Measurements from ENCODE around the gene KIAA1614. TPM values are rescaled to one million over a fixed set of nuclear protein-coding genes. Genes with fewer than 3 reads are reported as not detected.

Gene KIAA1614
- total RNA-seq, 1 donor from 2014 or later = 9.1 TPM

DNA sequence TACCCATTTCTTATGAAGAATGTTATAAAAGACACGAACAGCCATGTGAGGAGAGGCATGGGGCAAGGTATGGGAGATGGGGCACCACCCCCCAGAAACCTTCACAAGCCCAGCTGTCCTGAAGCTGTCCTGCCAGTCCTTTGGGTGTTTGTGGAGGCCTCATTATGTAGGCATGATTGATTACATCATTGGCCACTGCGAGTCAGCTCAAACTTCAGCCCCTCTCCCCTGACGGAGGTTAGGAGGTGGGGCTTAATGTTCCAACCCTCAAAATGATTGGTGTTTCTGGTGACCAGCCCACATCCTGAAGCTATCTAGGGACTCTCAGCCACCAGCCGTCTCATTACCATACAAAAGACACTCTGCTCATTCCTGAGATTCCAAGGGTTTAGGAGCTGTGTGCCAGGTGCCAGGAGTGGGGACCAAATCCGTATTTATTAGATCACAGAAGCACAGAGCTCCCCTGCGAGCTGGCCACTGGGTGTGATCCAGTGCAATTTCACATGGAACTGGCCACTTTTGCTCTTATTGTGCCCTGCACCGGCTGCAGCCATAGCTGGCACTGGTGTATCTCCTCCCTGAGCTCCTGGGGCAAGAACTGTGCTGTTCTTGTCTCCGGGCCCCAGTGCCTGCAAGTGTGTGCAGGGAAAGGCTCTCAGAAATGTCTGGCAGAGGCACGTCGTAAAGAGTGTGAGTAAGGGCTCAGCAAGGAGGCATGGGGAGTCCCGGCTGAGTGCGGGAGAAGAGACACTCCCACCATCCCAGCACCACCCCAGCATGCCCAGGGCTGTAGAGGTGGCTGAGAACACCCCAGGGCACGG, 10.5 kb downstream of the KIAA1614 start:
- H3K4me1 ChIP-seq = peaks cover 33% of the 10 kb centered on the region
- intact Hi-C loops (cut with micrococcal nuclease) = no loop called here
- no peak overlapping the region for H3K27ac ChIP-seq (replicated peaks)
- DNase-seq = no peak
- H3K4me3 ChIP-seq = no peak overlapping the region
- TF ChIP-seq, protein P1, sequence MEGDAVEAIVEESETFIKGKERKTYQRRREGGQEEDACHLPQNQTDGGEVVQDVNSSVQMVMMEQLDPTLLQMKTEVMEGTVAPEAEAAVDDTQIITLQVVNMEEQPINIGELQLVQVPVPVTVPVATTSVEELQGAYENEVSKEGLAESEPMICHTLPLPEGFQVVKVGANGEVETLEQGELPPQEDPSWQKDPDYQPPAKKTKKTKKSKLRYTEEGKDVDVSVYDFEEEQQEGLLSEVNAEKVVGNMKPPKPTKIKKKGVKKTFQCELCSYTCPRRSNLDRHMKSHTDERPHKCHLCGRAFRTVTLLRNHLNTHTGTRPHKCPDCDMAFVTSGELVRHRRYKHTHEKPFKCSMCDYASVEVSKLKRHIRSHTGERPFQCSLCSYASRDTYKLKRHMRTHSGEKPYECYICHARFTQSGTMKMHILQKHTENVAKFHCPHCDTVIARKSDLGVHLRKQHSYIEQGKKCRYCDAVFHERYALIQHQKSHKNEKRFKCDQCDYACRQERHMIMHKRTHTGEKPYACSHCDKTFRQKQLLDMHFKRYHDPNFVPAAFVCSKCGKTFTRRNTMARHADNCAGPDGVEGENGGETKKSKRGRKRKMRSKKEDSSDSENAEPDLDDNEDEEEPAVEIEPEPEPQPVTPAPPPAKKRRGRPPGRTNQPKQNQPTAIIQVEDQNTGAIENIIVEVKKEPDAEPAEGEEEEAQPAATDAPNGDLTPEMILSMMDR (IDR thresholded peaks at IDR 0.05; ENCODE audit: borderline replicate concordance) = no peak
- H3K36me3 ChIP-seq = peaks cover 5% of the 10 kb centered on the region
- H3K27me3 ChIP-seq (ENCODE audit: low read depth) = no peaks in the 10 kb centered on the region
- H3K9me3 ChIP-seq (replicated peaks) = no peaks in the 10 kb centered on the region

DNA sequence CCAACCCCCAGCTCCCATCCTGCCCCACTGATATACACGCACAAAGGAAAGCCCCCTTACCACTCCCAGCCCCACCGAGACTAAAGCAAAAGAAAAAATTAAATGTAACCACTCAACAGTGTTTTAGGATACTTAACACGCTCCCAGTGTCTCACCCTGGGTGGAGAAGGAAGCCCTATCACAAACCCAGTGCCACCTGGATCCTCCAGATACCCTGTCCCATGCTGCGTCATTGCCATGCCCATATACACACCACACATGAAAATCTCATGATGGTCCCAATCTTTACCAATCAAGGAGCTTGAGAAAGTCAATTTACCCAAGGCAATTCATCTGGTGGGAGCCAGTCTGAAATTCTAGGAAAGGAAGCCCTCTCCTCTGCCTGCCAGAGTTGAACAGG, 11.2 kb downstream of the KIAA1614 start:
- DNase-seq = no peak
- peaks cover 40% of the 10 kb centered on the region for H3K4me1 ChIP-seq
- H3K9me3 ChIP-seq (replicated peaks) = no peaks in the 10 kb centered on the region
- TF ChIP-seq, protein P1 (IDR thresholded peaks at IDR 0.05; ENCODE audit: borderline replicate concordance) = no peak
- intact Hi-C loops (cut with micrococcal nuclease) = no loop called here
- H3K4me3 ChIP-seq = no peak overlapping the region
- no peaks in the 10 kb centered on the region for H3K27me3 ChIP-seq (ENCODE audit: low read depth)
- no peak overlapping the region for H3K27ac ChIP-seq (replicated peaks)
- H3K36me3 ChIP-seq = no peaks in the 10 kb centered on the region

DNA sequence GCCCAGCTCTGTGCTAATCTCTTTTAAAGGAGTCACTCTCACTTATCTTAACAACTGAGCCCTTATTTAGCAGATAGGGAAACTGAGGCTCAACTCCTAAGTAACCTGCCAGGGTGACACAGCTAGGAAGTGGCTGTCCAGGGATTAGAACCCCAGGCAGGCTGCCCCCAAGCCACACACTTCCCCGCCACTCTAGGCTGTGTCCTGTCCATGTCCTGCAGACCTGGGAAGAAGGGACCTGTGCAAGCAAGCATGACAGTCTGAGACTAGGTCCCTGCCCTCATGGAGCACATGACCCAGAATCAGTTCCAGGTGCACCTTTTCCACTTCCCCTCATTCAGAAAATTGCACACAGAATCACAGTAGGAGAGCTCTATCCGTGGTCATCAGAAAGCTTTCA, 12.2 kb downstream of the KIAA1614 start:
- DNase-seq = no peak
- H3K27me3 ChIP-seq (ENCODE audit: low read depth) = no peaks in the 10 kb centered on the region
- no peaks in the 10 kb centered on the region for H3K9me3 ChIP-seq (replicated peaks)
- TF ChIP-seq, protein P1 (IDR thresholded peaks at IDR 0.05; ENCODE audit: borderline replicate concordance) = no peak
- no peaks in the 10 kb centered on the region for H3K36me3 ChIP-seq
- H3K4me3 ChIP-seq = no peak overlapping the region
- H3K27ac ChIP-seq (replicated peaks) = peak overlapping the region; percentile 82
- intact Hi-C loops (cut with micrococcal nuclease) = no loop called here
- peaks cover 44% of the 10 kb centered on the region for H3K4me1 ChIP-seq

DNA sequence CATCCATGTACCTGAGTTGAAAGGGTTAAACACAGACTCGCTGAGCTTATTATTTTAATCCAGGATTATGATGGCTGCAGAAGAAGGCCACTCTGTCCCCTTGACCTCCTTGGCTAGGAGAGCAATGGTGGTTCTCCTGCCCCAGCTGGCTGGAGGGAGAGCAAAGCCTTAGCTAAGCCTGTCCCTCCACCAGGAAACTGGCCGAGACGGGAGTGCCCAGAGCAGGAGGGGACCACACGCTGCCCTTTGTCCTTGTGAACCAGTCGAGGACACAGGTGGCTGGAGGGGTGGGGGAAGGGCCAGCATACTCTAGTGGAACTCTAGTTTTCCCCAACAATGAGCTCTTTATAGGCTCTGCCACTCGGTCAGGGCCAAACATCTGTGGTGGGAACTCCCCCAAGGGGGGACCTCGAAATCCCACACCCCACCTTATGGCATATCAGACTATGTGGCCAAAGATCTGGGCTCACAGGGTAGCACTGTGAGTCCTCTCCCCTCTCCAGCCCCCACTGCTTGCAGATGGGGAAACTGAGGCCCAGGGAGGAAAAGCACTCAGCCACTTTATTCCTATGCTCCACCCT, 12.9 kb downstream of the KIAA1614 start:
- H3K9me3 ChIP-seq (replicated peaks) = no peaks in the 10 kb centered on the region
- peak overlapping the region; percentile 82 for H3K27ac ChIP-seq (replicated peaks)
- no peak for DNase-seq
- no peak overlapping the region for H3K4me3 ChIP-seq
- no peaks in the 10 kb centered on the region for H3K27me3 ChIP-seq (ENCODE audit: low read depth)
- peaks cover 44% of the 10 kb centered on the region for H3K4me1 ChIP-seq
- intact Hi-C loops (cut with micrococcal nuclease) = no loop called here
- TF ChIP-seq, protein P1 (IDR thresholded peaks at IDR 0.05; ENCODE audit: borderline replicate concordance) = no peak
- no peaks in the 10 kb centered on the region for H3K36me3 ChIP-seq

DNA sequence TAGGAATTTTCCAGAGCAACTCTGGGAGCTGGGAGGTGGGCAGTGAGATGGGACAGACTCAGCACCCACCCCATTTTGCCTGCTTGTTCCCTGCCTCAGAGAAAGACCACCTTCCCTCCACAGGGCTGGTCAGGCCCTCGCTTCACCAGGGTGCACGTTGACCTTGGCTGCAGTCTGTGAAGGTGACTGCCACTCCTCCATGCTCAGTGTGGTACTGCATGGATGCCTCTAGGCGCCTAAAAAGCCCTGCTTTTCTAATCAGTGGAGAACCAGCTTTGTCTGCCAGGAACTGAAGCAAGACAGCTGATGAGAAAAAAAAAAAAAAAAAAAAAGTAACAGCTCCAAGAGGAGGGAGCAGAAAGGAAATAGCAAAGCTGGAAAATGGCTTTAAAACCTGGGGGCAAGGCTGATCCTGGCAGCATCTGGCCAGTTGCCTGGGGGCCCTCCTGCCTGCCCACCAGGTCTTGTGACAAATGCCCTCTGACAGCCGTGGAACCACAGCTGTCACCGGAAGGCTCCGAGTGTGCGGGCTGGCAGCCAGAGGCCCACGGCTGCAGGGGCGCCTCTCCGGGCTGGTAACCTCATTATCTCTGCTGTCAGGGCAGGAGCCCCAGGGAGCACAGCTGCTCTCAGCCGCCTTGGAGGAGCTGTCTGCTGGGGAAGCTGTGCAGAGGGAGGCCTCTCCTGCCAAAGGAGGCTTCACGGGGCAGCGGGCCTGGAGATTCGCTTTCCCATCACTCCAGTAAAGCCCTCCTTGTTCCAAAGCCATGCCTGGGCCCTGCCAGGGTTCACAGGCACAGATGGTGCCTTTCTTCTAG, 13.7 kb downstream of the KIAA1614 start:
- peak overlapping the region; percentile 82 for H3K27ac ChIP-seq (replicated peaks)
- intact Hi-C loops (cut with micrococcal nuclease) = no loop called here
- no peaks in the 10 kb centered on the region for H3K36me3 ChIP-seq
- TF ChIP-seq, protein P1 (IDR thresholded peaks at IDR 0.05; ENCODE audit: borderline replicate concordance) = no peak
- peaks cover 44% of the 10 kb centered on the region for H3K4me1 ChIP-seq
- no peaks in the 10 kb centered on the region for H3K27me3 ChIP-seq (ENCODE audit: low read depth)
- H3K4me3 ChIP-seq = peak overlapping the region; percentile 26
- H3K9me3 ChIP-seq (replicated peaks) = no peaks in the 10 kb centered on the region
- DNase-seq = peak; percentile 77

Measured in left ventricle myocardium inferior (tissue), 1 donor.